ENCODE results near the gene SLC25A33.

DNA sequence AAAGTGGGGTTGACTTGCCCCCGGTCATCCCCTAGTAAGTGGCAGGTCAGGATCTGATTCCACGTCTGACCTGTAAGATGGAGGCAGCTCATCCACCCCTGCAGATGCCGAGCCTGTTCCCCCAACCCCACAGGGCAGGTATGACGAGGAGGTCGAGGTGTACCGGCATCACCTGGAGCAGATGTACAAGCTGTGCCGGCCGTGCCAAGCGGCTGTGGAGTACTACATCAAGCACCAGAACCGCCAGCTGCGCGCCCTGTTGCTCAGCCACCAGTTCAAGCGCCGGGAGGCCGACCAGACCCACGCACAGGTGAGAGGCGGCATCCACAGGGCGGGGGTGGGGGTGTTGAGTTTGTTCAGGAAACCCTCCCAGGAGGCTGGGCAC is 59.0 kb downstream of the SLC25A33 start:
- TF ChIP-seq, protein P1, sequence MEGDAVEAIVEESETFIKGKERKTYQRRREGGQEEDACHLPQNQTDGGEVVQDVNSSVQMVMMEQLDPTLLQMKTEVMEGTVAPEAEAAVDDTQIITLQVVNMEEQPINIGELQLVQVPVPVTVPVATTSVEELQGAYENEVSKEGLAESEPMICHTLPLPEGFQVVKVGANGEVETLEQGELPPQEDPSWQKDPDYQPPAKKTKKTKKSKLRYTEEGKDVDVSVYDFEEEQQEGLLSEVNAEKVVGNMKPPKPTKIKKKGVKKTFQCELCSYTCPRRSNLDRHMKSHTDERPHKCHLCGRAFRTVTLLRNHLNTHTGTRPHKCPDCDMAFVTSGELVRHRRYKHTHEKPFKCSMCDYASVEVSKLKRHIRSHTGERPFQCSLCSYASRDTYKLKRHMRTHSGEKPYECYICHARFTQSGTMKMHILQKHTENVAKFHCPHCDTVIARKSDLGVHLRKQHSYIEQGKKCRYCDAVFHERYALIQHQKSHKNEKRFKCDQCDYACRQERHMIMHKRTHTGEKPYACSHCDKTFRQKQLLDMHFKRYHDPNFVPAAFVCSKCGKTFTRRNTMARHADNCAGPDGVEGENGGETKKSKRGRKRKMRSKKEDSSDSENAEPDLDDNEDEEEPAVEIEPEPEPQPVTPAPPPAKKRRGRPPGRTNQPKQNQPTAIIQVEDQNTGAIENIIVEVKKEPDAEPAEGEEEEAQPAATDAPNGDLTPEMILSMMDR (IDR thresholded peaks at IDR 0.05; ENCODE audit: insufficient read depth, low read length, poor library complexity, severe bottlenecking) = no peak
- no peak for TF ChIP-seq EZH2phosphoT487 (conservative IDR thresholded peaks at IDR 0.05; ENCODE audit: low read length)

Measured in SU-DHL-6 (cell line).